Memory B cell (primary cell): ENCODE data around the gene GPRIN2.
"Not testable (repeated sequence)": the region's sequence is repeated elsewhere in the genome, so short reads cannot be mapped to it uniquely, and the experiment has no call there.

ENCODE experiments used
- ATAC-seq: fragments of 150-1000 bp; cut with Tn5 transposase; 2 replicates; pipeline ENCODE4 v1.10.0; 2021; ENCODE audit warnings: low read depth, mild to moderate bottlenecking, moderate library complexity
- DNase-seq, 2 donors: peaks; one replicate each; pipeline ENCODE4 v3.0.0; 2022; ENCODE audit warnings: low spot score in 2 of 2
- H3K27ac Mint-ChIP-seq: one replicate; pipeline ENCODE4 v1.8.0; 2022; ENCODE audit warnings: mild to moderate bottlenecking, moderate library complexity, mixed read lengths
- H3K27me3 Mint-ChIP-seq: one replicate; pipeline ENCODE4 v1.8.0; 2022; ENCODE audit warnings: mixed read lengths
- H3K36me3 Mint-ChIP-seq: one replicate; pipeline ENCODE4 v1.8.0; 2022; ENCODE audit warnings: mild to moderate bottlenecking, mixed read lengths
- H3K4me1 Mint-ChIP-seq: one replicate; pipeline ENCODE4 v1.8.0; 2022; ENCODE audit warnings: mixed read lengths
- H3K4me3 Mint-ChIP-seq: one replicate; pipeline ENCODE4 v1.8.0; 2022; ENCODE audit warnings: mild to moderate bottlenecking, moderate library complexity, mixed read lengths
- H3K9me3 Mint-ChIP-seq: one replicate; pipeline ENCODE4 v1.8.0; 2022; ENCODE audit warnings: mixed read lengths

GPRIN2 gene

GRCh38 chr10:46516660-46517416 is 39.6 kb downstream of the GPRIN2 start:
- no peaks in the 10 kb centered on the region for H3K27me3 Mint-ChIP-seq
- no peaks in the 10 kb centered on the region for H3K4me1 Mint-ChIP-seq
- DNase-seq (no peak), ATAC-seq (no peak)
- H3K27ac Mint-ChIP-seq, result no peak overlapping the region
- no peak overlapping the region for H3K4me3 Mint-ChIP-seq
- H3K9me3 Mint-ChIP-seq, result no peaks in the 10 kb centered on the region
- H3K36me3 Mint-ChIP-seq, result no peaks in the 10 kb centered on the region

- DNase-seq (no peak), ATAC-seq (no peak)
- Mint-ChIP-seq H3K4me3 (no peak overlapping the region), H3K4me1 (no peaks in the 10 kb centered on the region), H3K27ac (no peak overlapping the region), H3K36me3 (no peaks in the 10 kb centered on the region), H3K27me3 (no peaks in the 10 kb centered on the region), H3K9me3 (no peaks in the 10 kb centered on the region)
Measured at GRCh38 chr10:46515793-46516192, 40.7 kb downstream of the GPRIN2 start.

DNA sequence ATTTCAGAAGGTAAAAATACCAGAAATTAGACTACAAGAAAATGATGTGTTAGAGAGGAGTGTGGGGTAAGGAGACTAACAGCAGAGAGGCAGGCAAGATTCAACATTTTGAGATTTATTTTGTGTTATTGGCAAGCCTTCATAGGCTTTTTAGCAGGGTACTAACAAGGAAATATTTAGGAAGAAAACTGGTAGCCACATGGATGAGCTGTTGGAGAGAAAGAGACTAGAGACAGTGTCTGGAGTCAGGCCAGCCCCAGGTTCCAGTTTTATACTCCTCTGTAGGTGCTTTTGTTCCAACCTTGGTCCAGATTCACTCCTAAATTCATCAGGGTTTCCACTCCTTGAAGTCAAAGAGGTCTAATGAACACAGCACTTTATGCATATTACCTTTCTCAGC is 41.1 kb downstream of the GPRIN2 start:
- Mint-ChIP-seq H3K4me1 (no peaks in the 10 kb centered on the region), H3K9me3 (no peaks in the 10 kb centered on the region), H3K27me3 (no peaks in the 10 kb centered on the region), H3K36me3 (no peaks in the 10 kb centered on the region), H3K27ac (no peak overlapping the region), H3K4me3 (no peak overlapping the region)
- ATAC-seq (no peak), DNase-seq (no peak)

DNA sequence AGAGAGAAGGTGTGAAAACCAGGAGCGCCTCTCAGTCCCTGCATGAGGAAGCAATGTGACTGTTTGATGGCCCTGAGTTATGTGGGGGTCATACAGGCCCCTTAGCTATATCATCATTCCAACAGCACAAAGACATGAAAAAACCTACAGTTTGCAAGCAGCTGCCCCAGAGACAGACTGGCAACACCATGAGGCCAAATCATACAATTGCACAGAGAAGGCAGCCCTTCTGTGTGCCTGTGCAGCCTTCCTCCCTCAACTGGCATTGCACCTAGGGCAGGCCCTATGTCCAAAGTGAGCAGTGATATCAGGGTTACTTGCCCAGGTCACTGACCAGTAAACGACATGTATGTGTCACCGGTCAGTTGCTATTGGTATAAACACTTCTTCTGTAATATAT is 41.6 kb downstream of the GPRIN2 start:
- Mint-ChIP-seq H3K36me3 (no peaks in the 10 kb centered on the region), H3K27ac (no peak overlapping the region), H3K4me3 (no peak overlapping the region), H3K9me3 (no peaks in the 10 kb centered on the region), H3K4me1 (no peaks in the 10 kb centered on the region), H3K27me3 (no peaks in the 10 kb centered on the region)
- no peak for ATAC-seq
- DNase-seq, result no peak

GRCh38 chr10:46514431-46514861 is 42.0 kb downstream of the GPRIN2 start:
- Mint-ChIP-seq H3K36me3 (no peaks in the 10 kb centered on the region), H3K4me1 (no peaks in the 10 kb centered on the region), H3K9me3 (no peaks in the 10 kb centered on the region), H3K4me3 (no peak overlapping the region), H3K27ac (no peak overlapping the region), H3K27me3 (no peaks in the 10 kb centered on the region)
- DNase-seq, result no peak
- no peak for ATAC-seq

DNA sequence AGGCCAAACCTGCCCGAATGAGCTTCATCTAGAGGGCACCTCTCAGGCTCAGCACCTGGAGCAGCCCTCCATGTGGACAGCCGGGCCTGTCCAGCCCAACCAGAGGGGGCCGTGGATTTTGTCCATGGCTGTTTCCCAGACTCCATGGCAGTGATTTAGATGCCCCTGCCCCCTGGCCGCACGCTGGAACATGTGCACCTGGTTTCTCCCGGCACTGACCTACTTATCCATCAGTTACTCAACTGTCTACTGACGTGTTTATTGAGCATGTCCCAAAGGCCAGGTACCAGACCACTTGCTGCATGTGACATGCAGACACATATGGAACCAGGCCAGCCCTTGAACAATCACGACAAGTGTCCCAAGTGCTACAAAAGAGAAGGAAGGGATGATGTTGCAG is 43.1 kb downstream of the GPRIN2 start:
- H3K27me3 Mint-ChIP-seq, H3K27ac Mint-ChIP-seq, H3K4me3 Mint-ChIP-seq, H3K4me1 Mint-ChIP-seq, H3K36me3 Mint-ChIP-seq, ATAC-seq, H3K9me3 Mint-ChIP-seq, DNase-seq: not testable (repeated sequence)

GRCh38 chr10:46512725-46513124 is 43.7 kb downstream of the GPRIN2 start:
- H3K36me3 Mint-ChIP-seq, H3K27me3 Mint-ChIP-seq, H3K4me3 Mint-ChIP-seq, H3K4me1 Mint-ChIP-seq, H3K9me3 Mint-ChIP-seq, H3K27ac Mint-ChIP-seq, DNase-seq, ATAC-seq: not testable (repeated sequence)

- ATAC-seq, H3K27ac Mint-ChIP-seq, H3K9me3 Mint-ChIP-seq, H3K27me3 Mint-ChIP-seq, DNase-seq, H3K4me3 Mint-ChIP-seq, H3K36me3 Mint-ChIP-seq, H3K4me1 Mint-ChIP-seq: not testable (repeated sequence)
Measured at GRCh38 chr10:46512002-46512401, 44.5 kb downstream of the GPRIN2 start.
